Loucy (cell line): ENCODE data around the gene CGAS.

Experiments used
- CTCF ChIP-seq: fragments of 200-600 bp; sonication (generic); conservative IDR thresholded peaks from 2 replicates; pipeline ENCODE4 v1.5.1; 2014; ENCODE audit warnings: mild to moderate bottlenecking, antibody characterized with exemption, low read length
- EZH2phosphoT487 ChIP-seq: fragments of 200-600 bp; IDR thresholded peaks from 2 replicates; pipeline ENCODE4 v1.6.1; 2018; ENCODE audit warnings: antibody characterized with exemption, mild to moderate bottlenecking, moderate library complexity, borderline replicate concordance

- TF ChIP-seq CTCF (no peak), EZH2phosphoT487 (no peak)
Observed at GRCh38 chr6:73497915-73498314, 45.8 kb upstream of the CGAS start.
